H1 (cell line): ENCODE data around the gene VSIG10L2. TPM values are rescaled to one million over a fixed set of nuclear protein-coding genes. Genes with fewer than 3 reads are reported as not detected.

Experiments
- CTCF ChIA-PET: fragments of 300-600 bp; sonication (Branson Sonifier 250); formaldehyde crosslinking; loops from one replicate; lab custom pipeline; 2021; ENCODE audit not compliant: partially characterized antibody; lab: Charles Lee
- POLR2A ChIA-PET: fragments of 300-600 bp; sonication (Branson Sonifier 250); formaldehyde crosslinking; loops from one replicate; lab custom pipeline; 2021; ENCODE audit warnings: inconsistent platforms; ENCODE audit not compliant: partially characterized antibody; lab: Charles Lee
- DNase-seq, 2 experiments: peaks; one replicate each; pipeline versions ENCODE4 v3.0.0 to v3.0.0-alpha.2; 2010 to 2022; ENCODE audit warnings: low spot score in 2 of 2, low read depth in 1 of 2, mixed read lengths in 1 of 2
- FAIRE-seq: peaks from 2 replicates; lab custom pipeline; 2011; peaks lifted over from hg19 to GRCh38; lab: Jason Lieb, UNC
- H2AFZ ChIP-seq: 2 replicates; pipeline ENCODE4 v1.8.1; 2012; ENCODE audit warnings: low read length, inconsistent platforms
- H2AK5ac ChIP-seq: 2 replicates; pipeline ENCODE4 v1.6.1; 2013; ENCODE audit warnings: low read depth, low read length
- H2BK120ac ChIP-seq: replicated peaks from 2 replicates; pipeline ENCODE3; 2013; ENCODE audit warnings: low read depth, low read length, inconsistent platforms
- H2BK12ac ChIP-seq: 2 replicates; pipeline ENCODE4 v1.6.1; 2013; ENCODE audit warnings: low read depth, low read length
- H2BK15ac ChIP-seq: 2 replicates; pipeline ENCODE4 v1.6.1; 2013; ENCODE audit warnings: low read length
- H2BK20ac ChIP-seq: 2 replicates; pipeline ENCODE4 v1.6.1; 2013; ENCODE audit warnings: low read length
- H2BK5ac ChIP-seq: 2 replicates; pipeline ENCODE4 v1.6.1; 2013; ENCODE audit warnings: low read depth, low read length
- H3K14ac ChIP-seq: 2 replicates; pipeline ENCODE4 v1.6.1; 2013; ENCODE audit warnings: inconsistent platforms; ENCODE audit not compliant: insufficient read length
- H3K18ac ChIP-seq: 2 replicates; pipeline ENCODE4 v1.6.1; 2013; ENCODE audit warnings: low read length; ENCODE audit errors: extremely low read depth
- H3K23ac ChIP-seq: 2 replicates; pipeline ENCODE4 v1.6.1; 2013; ENCODE audit warnings: inconsistent platforms; ENCODE audit not compliant: insufficient read length
- H3K23me2 ChIP-seq: 2 replicates; pipeline ENCODE4 v1.6.1; 2013; ENCODE audit warnings: low read depth, low read length
- H3K27ac ChIP-seq: 2 replicates; pipeline ENCODE4 v1.6.1; 2011; ENCODE audit warnings: low read depth, low read length, inconsistent platforms
- H3K27me3 ChIP-seq, 4 experiments: replicated peaks in 1 of 4; 1 replicate in 1 of 4; 2 replicates in 3 of 4; pipeline versions ENCODE4 v1.6.1 to v1.8.1; 2011 to 2013; ENCODE audit warnings: low read length in 3 of 4, mild to moderate bottlenecking in 3 of 4, inconsistent platforms in 2 of 4, mixed read lengths in 2 of 4, moderate library complexity in 1 of 4; ENCODE audit not compliant: control insufficient read depth in 3 of 4, insufficient read depth in 3 of 4; ENCODE audit errors: extremely low read depth in 1 of 4
- H3K36me3 ChIP-seq, 4 experiments: 2 replicates each; pipeline versions ENCODE4 v1.6.1 to v1.8.1; 2011 to 2013; ENCODE audit warnings: mild to moderate bottlenecking in 4 of 4, low read length in 3 of 4, moderate library complexity in 2 of 4, control low read depth in 1 of 4, inconsistent platforms in 1 of 4; ENCODE audit not compliant: insufficient read depth in 4 of 4, control insufficient read depth in 2 of 4
- H3K4ac ChIP-seq: replicated peaks from 2 replicates; pipeline ENCODE3; 2013; ENCODE audit warnings: low read length, low read depth, mixed read lengths, inconsistent platforms; ENCODE audit not compliant: insufficient read length
- H3K4me1 ChIP-seq, 4 experiments: replicated peaks in 1 of 4; 1 replicate in 1 of 4; 2 replicates in 3 of 4; pipeline versions ENCODE4 v1.6.1 to v1.8.1; 2011 to 2013; ENCODE audit warnings: low read length in 3 of 4, inconsistent platforms in 2 of 4, mixed read lengths in 1 of 4; ENCODE audit not compliant: insufficient read depth in 4 of 4, control insufficient read depth in 3 of 4
- H3K4me2 ChIP-seq, 2 experiments: 2 replicates each; pipeline versions ENCODE4 v1.6.1 to v1.8.1; 2011 to 2013; ENCODE audit warnings: low read depth in 2 of 2, low read length in 2 of 2, control low read depth in 1 of 2, inconsistent platforms in 1 of 2, mild to moderate bottlenecking in 1 of 2; ENCODE audit not compliant: insufficient read depth in 1 of 2
- H3K4me3 ChIP-seq, 4 experiments: fragments of 200-600, 300-600 bp in 1 of 4; sonication (generic), shearing (Covaris generic), sonication (Bioruptor Twin) in 1 of 4; 2 replicates each; pipeline versions ENCODE4 v1.5.1 to v1.8.1; 2011 to 2016; ENCODE audit warnings: low read length in 4 of 4, low read depth in 3 of 4, control low read depth in 2 of 4, inconsistent platforms in 2 of 4, mild to moderate bottlenecking in 2 of 4, mixed read lengths in 1 of 4, moderate library complexity in 1 of 4; ENCODE audit not compliant: insufficient read depth in 2 of 4; ENCODE audit errors: extremely low read depth in 1 of 4
- H3K56ac ChIP-seq: replicated peaks from 2 replicates; pipeline ENCODE3; 2013; ENCODE audit warnings: low read depth, mild to moderate bottlenecking, mixed read lengths, low read length, inconsistent platforms; ENCODE audit not compliant: insufficient read length
- H3K79me1 ChIP-seq: 2 replicates; pipeline ENCODE4 v1.6.1; 2013; ENCODE audit warnings: low read depth, low read length, control low read depth
- H3K79me2 ChIP-seq, 2 experiments: 2 replicates each; pipeline versions ENCODE4 v1.6.1 to v1.8.1; 2012 to 2013; ENCODE audit warnings: low read length in 2 of 2, mild to moderate bottlenecking in 2 of 2, inconsistent platforms in 1 of 2; ENCODE audit not compliant: insufficient read depth in 2 of 2, control insufficient read depth in 1 of 2
- H3K9ac ChIP-seq, 4 experiments: replicated peaks in 1 of 4; 1 replicate in 1 of 4; 2 replicates in 3 of 4; pipeline versions ENCODE4 v1.6.1 to v1.8.1; 2011 to 2013; ENCODE audit warnings: low read depth in 3 of 4, low read length in 3 of 4, control low read depth in 2 of 4, mild to moderate bottlenecking in 2 of 4, moderate library complexity in 2 of 4, inconsistent platforms in 1 of 4; ENCODE audit errors: extremely low read depth in 1 of 4
- H3K9me3 ChIP-seq, 2 experiments: 2 replicates each; pipeline versions ENCODE4 v1.6.1 to v1.8.1; 2012 to 2013; ENCODE audit warnings: mild to moderate bottlenecking in 2 of 2, moderate library complexity in 2 of 2, control low read depth in 1 of 2, inconsistent platforms in 1 of 2, low read depth in 1 of 2, low read length in 1 of 2, mixed read lengths in 1 of 2; ENCODE audit not compliant: insufficient read depth in 2 of 2
- H4K20me1 ChIP-seq, 2 experiments: replicated peaks in 1 of 2; 2 replicates each; pipeline versions ENCODE3 to v1.8.1; 2011 to 2013; ENCODE audit warnings: inconsistent platforms in 2 of 2, low read length in 2 of 2, mild to moderate bottlenecking in 1 of 2; ENCODE audit not compliant: insufficient read depth in 2 of 2, control insufficient read depth in 1 of 2
- H4K5ac ChIP-seq: 2 replicates; pipeline ENCODE4 v1.6.1; 2013; ENCODE audit warnings: low read length, low read depth, mixed read lengths, inconsistent platforms; ENCODE audit not compliant: insufficient read length
- H4K8ac ChIP-seq: 2 replicates; pipeline ENCODE4 v1.8.0; 2013; ENCODE audit warnings: mild to moderate bottlenecking, moderate library complexity, low read length, inconsistent platforms; ENCODE audit not compliant: insufficient read depth; ENCODE audit errors: extremely low read depth
- H4K91ac ChIP-seq: replicated peaks from 2 replicates; pipeline ENCODE3; 2013; ENCODE audit warnings: low read length, mixed read lengths, inconsistent platforms; ENCODE audit not compliant: insufficient read length
- CTBP2 ChIP-seq: IDR thresholded peaks from 2 replicates; pipeline ENCODE4 v1.7.0; 2011; ENCODE audit warnings: borderline replicate concordance, mild to moderate bottlenecking, moderate library complexity, mixed read lengths, low read length; ENCODE audit not compliant: insufficient read depth, insufficient read length
- EGR1 ChIP-seq: IDR thresholded peaks from 2 replicates; pipeline ENCODE4 v1.6.1; 2011; ENCODE audit warnings: low read depth, low read length, borderline replicate concordance
- MAFK ChIP-seq: IDR thresholded peaks from 2 replicates; pipeline ENCODE4 v1.6.1; 2012; ENCODE audit warnings: low read depth, mild to moderate bottlenecking, improper control_type of control experiment, low read length
- POLR2AphosphoS5 ChIP-seq: IDR thresholded peaks from 2 replicates; pipeline ENCODE4 v1.6.1; 2011; ENCODE audit warnings: low read depth, low read length
- POU5F1 ChIP-seq: IDR thresholded peaks from 2 replicates; pipeline ENCODE4 v1.6.1; 2011; ENCODE audit warnings: low read depth, mild to moderate bottlenecking, low read length, moderate library complexity
- RAD21 ChIP-seq, 2 experiments: IDR thresholded peaks in 1 of 2; conservative IDR thresholded peaks in 1 of 2; 2 replicates each; pipeline ENCODE4 v1.6.1; 2011; ENCODE audit warnings: low read depth in 2 of 2, low read length in 2 of 2, improper control_type of control experiment in 1 of 2, inconsistent platforms in 1 of 2, mild to moderate bottlenecking in 1 of 2, moderate library complexity in 1 of 2
- SAP30 ChIP-seq: fragments of 300-600 bp; sonication (generic); IDR thresholded peaks from 2 replicates; pipeline ENCODE4 v1.7.1; 2012; ENCODE audit warnings: low read length, moderate library complexity, mild to moderate bottlenecking, inconsistent platforms; ENCODE audit not compliant: insufficient read depth, insufficient replicate concordance
- TCF12 ChIP-seq: IDR thresholded peaks from 2 replicates; pipeline ENCODE4 v1.6.1; 2011; ENCODE audit warnings: low read depth, mild to moderate bottlenecking, low read length
- TEAD4 ChIP-seq: IDR thresholded peaks from 2 replicates; pipeline ENCODE4 v1.6.1; 2012; ENCODE audit warnings: low read depth, low read length, inconsistent platforms, mixed read lengths
- WGBS, 2 experiments: shearing (Covaris generic) in 1 of 2; methylation state at CpG; one replicate each; pipeline versions ENCODE4 v1.1.6 to v1.1.7; 2013 to 2015; ENCODE audit warnings: low lambda C conversion rate in 2 of 2, mixed read lengths in 2 of 2, inconsistent platforms in 1 of 2, low coverage in 1 of 2, missing lambda C conversion rate in 1 of 2; ENCODE audit not compliant: insufficient replicate concordance in 2 of 2, insufficient coverage in 1 of 2, insufficient read length in 1 of 2; ENCODE audit errors: extremely low coverage in 1 of 2, missing lambda C conversion rate in 1 of 2; 5-methylcytosine and 5-hydroxymethylcytosine counted together
- polyA plus RNA-seq, 7 experiments: library from polyadenylated mRNA; depleted of rRNA in 3 of 7; stranded (reverse) in 5 of 7; unstranded in 2 of 7; fragments of >200 nt in 5 of 7; fragments of 200-250 nt in 2 of 7; gene quantifications; 1 replicate in 5 of 7; 2 replicates in 1 of 7; 4 replicates in 1 of 7; pipeline versions ENCODE4 v1.2.1 to v1.2.3, GENCODE V29; 2011 to 2013; ENCODE audit warnings: missing spikeins in 2 of 7, mixed read lengths in 2 of 7
- total RNA-seq: library from RNA; stranded (reverse); fragmentation: NEBNext Ultra II Directional; extraction: Animal tissue kit (Norgen Biotek cat#: 25700); gene quantifications from 2 replicates; pipeline ENCODE4 v1.2.1, GENCODE V29; 2021

VSIG10L2 gene
- total and polyA plus RNA-seq, 2 of the 8 experiments (the other 6 are each of a cell fraction or from before 2014, with no cell fraction given): not detected

DNA sequence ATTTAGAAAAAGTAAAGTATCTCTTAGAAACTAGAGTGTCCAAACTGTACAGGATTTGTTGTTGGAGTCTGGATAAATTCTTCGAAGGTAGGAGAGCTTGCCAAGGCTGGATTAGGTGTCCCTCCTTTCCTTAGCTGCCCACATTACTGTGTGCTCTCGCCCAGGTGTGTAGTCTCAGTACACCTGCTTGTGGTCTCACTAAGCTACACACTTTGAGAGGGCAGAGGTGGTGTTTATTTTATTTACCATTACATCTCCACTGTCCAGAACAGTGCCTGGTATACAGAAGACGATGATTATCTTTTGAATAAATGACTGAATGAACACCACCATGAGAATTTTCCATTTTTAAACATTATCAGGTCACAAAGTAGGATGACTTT is 36.5 kb downstream of the VSIG10L2 start:
- ChIA-PET POLR2A (interaction anchor here (0.6 kb wide), 1 partner anchor 238 kb away, joined by 3 read pairs; no protein-coding TSS in a partner anchor), CTCF (interaction anchor here (0.6 kb wide), 1 partner anchor 40 kb away, joined by 3 read pairs; no protein-coding TSS in a partner anchor)
- DNase-seq (no peak), FAIRE-seq (no peak)
- Histone ChIP-seq H3K4me2 (no peak overlapping the region), H2AFZ (no peak overlapping the region), H3K14ac (no peak overlapping the region), H2AK5ac (no peak overlapping the region), H4K5ac (no peak overlapping the region), H2BK20ac (no peak overlapping the region), H3K4ac (no peak overlapping the region), H3K56ac (no peak overlapping the region), H3K36me3 (peaks cover 0 to 9% (median 5%) of the 10 kb centered on the region in 4 experiments; a peak in 5 of 8 replicates), H3K9me3 (no peaks in the 10 kb centered on the region), H3K18ac (no peak overlapping the region), H4K8ac (no peak overlapping the region), H3K4me1 (peaks cover 0 to 3% (median 0%) of the 10 kb centered on the region in 4 experiments; a peak in 2 of 7 replicates), H2BK15ac (no peak overlapping the region), H3K79me2 (no peaks in the 10 kb centered on the region), H2BK120ac (no peak overlapping the region), H3K79me1 (no peaks in the 10 kb centered on the region), H3K4me3 (no peak overlapping the region), H3K23me2 (no peaks in the 10 kb centered on the region), H2BK12ac (no peak overlapping the region), H2BK5ac (no peak overlapping the region), H3K9ac (no peak overlapping the region), H3K27me3 (no peaks in the 10 kb centered on the region), H4K20me1 (no peaks in the 10 kb centered on the region), H3K27ac (no peak overlapping the region), H3K23ac (no peak overlapping the region), H4K91ac (no peak overlapping the region)
- WGBS, 2 experiments: 95% methylated on average over 3 of the region's 3 CpGs; no CpG with 5 or more reads in 1 of the 2 experiments
- TF ChIP-seq CTBP2 (no peak), TCF12 (no peak), TEAD4 (no peak), RAD21 (IDR thresholded peaks at IDR 0.05 in 1 of 2, conservative IDR thresholded peaks at IDR 0.05 in 1 of 2; ENCODE audit: low read depth in 2 of 2, low read length in 2 of 2) (no peak), POU5F1 (no peak), POLR2AphosphoS5 (no peak), MAFK (no peak), EGR1 (no peak), SAP30 (no peak)
